Fibroblast of lung (primary cell): ENCODE results near the gene GAR1.

Source experiments
- EZH2 ChIP-seq: IDR thresholded peaks from 2 replicates; pipeline ENCODE4 v1.5.1; 2012; ENCODE audit warnings: low read length, control low read depth, mild to moderate bottlenecking; ENCODE audit errors: missing control alignments
- TF ChIP-seq, protein P1 (sequence below), 2 donors: IDR thresholded peaks in 1 of 2; conservative IDR thresholded peaks in 1 of 2; 1 replicate in 1 of 2; 2 replicates in 1 of 2; pipeline ENCODE4 v1.5.1; 2011 to 2012; ENCODE audit warnings: low read length in 2 of 2, control low read depth in 1 of 2, inconsistent platforms in 1 of 2, low read depth in 1 of 2, mild to moderate bottlenecking in 1 of 2

DNA sequence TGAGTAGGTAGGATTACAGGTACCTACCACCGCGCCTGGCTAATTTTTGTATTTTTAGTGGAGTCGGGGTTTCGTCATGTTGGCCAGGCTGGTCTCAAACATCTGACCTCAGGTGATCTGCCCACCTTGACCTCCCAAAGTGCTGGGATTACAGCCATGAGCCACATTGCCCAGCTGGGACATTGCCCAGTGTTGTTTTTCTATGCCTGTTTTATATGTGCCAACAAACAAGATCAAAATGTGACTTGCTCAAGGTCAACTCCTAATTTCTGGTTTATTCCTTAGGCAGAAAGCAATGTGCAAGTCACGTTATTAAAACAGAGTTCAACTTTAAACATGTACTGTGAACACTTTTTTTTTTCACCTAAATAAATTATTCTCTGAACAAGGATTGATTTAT lies 35.0 kb downstream of the GAR1 start:
- TF ChIP-seq, protein P1, sequence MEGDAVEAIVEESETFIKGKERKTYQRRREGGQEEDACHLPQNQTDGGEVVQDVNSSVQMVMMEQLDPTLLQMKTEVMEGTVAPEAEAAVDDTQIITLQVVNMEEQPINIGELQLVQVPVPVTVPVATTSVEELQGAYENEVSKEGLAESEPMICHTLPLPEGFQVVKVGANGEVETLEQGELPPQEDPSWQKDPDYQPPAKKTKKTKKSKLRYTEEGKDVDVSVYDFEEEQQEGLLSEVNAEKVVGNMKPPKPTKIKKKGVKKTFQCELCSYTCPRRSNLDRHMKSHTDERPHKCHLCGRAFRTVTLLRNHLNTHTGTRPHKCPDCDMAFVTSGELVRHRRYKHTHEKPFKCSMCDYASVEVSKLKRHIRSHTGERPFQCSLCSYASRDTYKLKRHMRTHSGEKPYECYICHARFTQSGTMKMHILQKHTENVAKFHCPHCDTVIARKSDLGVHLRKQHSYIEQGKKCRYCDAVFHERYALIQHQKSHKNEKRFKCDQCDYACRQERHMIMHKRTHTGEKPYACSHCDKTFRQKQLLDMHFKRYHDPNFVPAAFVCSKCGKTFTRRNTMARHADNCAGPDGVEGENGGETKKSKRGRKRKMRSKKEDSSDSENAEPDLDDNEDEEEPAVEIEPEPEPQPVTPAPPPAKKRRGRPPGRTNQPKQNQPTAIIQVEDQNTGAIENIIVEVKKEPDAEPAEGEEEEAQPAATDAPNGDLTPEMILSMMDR (conservative IDR thresholded peaks at IDR 0.05 in 1 of 2, IDR thresholded peaks at IDR 0.05 in 1 of 2; ENCODE audit: low read depth in 1 of 2, low read length in 2 of 2): no peak
- TF ChIP-seq EZH2: no peak
